NCI-H2107 treated with DMSO at 0.1 percent for 48 hours (cell line): ENCODE data around the gene MRPS10.
"Not testable (repeated sequence)": the region's sequence is repeated elsewhere in the genome, so short reads cannot be mapped to it uniquely, and the experiment has no call there.

Experiments used
- DNase-seq: peaks from one replicate; lab custom pipeline; 2025; ENCODE audit not compliant: unreplicated experiment; lab: John Stamatoyannopoulos, UW

MRPS10 gene

GRCh38 chr6:42239333-42239732, 21.7 kb upstream of the MRPS10 start:
- no peak for DNase-seq

- DNase-seq = no peak
Observed at GRCh38 chr6:42237857-42238256, 20.2 kb upstream of the MRPS10 start.

GRCh38 chr6:42236682-42237473, 19.2 kb upstream of the MRPS10 start:
- no peak for DNase-seq

DNA sequence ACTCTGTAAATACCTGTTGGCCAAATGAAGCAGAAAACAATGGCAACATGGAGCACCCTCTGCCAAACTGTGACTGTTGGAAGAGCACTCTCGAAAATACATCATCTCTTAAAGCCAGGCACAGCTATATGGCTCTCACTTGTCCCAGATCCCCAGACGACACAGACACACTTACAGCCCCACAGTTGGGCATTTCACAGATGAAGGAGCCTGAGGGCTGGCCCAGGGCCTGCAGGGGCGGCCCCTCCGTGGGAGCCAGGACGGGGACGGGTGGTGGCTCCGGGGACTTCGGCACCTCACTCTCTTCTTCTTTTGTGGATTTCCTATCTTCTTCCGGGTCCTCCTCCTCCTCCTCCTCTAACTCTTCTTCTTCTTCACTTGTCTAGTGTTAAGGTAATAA, 18.4 kb upstream of the MRPS10 start:
- no peak for DNase-seq

- no peak for DNase-seq
Observed at GRCh38 chr6:42232035-42232434, 14.4 kb upstream of the MRPS10 start.

DNA sequence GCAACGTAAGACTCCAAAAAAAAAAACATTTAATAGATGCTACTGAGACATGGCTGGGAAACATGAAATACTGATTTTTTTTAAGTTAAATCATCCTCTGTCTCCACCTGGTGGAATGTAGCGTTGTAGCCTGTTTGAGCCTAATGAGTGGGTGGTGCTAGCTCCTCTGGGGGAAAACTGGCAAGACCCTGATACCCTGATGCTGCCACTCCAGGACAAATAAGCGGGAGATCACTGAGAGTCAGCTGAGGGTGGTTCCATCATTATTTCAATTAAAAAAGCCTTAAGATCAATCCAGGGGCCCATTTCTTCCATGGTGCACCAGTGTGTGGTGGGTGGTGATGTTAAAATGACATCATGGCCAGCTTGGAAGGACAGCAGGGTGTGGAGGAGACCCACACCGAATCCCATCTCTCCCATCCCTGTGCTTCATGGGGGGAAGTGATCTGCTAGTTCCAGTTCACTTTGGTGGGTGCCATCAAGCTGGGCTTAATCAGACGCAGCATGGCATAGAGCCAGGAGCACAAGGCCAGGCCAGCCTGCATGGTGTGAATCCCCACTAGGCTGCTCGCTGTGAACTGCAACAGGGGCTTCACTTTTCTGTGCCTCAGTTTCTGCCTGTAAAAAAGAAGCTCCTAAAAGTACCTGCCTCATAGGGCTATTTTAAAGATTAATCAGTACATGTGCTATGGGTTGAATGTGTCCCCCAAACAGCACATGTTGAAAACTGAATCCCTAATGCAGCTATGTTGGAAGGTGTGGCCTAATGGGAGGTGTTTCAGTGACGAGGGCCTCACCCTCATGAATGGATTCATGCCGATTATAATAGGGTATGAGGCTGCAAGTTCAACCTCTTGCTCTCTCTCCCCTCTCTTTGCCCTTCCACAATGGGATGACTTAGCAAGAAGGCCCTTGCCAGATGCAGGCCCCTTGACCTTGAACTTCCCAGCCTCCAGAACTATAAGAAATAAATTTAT, 13.0 kb upstream of the MRPS10 start:
- no peak for DNase-seq

DNA sequence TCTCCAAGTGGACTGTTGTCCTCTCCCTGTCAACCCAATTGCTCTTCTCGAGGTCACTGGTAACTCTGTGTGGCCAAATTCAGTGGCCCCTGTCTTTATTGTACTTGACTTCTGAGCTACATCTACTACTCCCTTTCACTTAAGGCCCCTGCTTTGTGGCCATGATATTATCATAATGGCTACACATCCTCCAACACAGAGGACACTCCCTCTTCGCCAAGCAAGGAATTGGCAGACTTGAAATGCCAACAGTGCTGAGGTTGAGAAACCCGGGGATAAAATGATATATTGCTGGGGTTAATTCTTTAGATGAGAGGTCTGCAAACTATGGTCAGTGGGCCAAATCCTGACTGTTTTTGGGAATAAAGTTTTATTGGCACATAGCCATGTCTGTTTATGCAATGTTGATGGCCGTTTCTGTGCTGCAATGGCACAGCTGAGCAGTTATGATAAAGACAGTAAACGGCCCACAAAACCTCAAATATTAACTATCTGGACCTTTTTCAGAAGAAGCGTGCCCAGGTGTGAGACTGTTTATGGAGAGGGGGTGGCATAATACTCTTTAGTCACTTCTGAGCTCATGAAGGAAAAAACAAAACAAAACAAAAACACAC, 12.0 kb upstream of the MRPS10 start:
- no peak for DNase-seq

- DNase-seq = no peak
Observed at GRCh38 chr6:42228305-42228704, 10.6 kb upstream of the MRPS10 start.

- no peak for DNase-seq
Observed at GRCh38 chr6:42227173-42227850, 9.7 kb upstream of the MRPS10 start.

DNA sequence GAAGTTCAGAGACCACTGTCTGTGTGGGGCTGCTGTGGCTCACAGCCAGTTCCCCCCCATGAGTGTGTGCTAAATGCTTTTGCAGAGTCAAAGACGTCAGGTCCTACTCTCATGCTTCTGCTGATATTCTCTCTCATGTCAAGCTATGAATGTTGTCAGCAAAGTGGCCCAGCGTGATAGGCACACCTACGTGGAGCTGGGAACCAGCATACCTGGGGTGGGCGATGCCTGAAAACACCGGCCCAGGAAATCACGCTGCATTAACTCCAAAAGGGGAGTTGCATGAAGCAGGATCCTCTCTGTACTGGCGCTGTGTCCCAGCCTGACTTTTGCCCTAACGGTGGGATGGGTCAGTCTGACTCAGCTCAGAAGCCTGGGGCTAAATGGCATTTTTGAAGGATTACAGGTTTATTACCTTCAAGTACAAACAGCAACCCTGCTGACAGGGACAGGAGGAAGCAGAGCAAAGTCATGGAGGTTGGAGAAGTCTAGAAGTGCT, 9.0 kb upstream of the MRPS10 start:
- no peak for DNase-seq

DNA sequence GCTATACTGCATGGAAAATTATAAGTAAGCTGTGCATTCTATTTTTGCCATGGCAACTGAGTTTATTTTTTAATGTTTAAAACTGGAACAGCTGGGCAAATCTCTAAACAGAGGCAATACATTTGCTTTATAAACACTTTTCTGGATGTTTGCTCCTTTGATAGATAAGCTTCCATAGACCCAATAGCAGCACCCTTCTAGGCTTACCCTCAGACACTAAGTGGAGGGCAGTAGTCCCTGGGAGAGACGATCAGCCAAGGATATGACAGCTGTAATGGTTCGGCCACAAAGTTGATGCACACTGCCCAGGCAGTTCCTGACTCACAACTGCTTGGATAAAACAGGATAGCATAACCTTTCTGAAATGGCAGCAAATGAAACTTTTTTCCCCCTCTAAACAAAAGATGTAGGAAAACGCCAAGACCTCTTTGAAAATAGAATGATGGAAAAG, 8.5 kb upstream of the MRPS10 start:
- DNase-seq = no peak

GRCh38 chr6:42225419-42225818, 7.8 kb upstream of the MRPS10 start:
- no peak for DNase-seq

DNA sequence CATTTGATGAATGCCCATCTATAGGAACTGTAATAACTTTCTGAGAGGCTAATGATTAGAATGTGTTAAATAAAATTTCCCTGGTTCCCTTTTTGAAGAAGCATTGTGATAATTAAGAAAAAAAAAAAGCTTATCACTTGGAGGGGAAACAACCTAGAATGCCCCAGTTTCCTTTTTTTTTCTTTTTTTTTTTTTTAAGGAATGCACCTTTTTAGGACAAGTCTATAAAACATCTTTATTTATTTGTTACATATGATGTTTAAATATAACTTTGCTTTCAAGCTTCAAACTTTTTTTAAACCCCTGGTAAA, 7.3 kb upstream of the MRPS10 start:
- no peak for DNase-seq

- no peak for DNase-seq
Observed at GRCh38 chr6:42224222-42225028, 6.8 kb upstream of the MRPS10 start.

GRCh38 chr6:42222448-42222847, 4.8 kb upstream of the MRPS10 start:
- no peak for DNase-seq

DNA sequence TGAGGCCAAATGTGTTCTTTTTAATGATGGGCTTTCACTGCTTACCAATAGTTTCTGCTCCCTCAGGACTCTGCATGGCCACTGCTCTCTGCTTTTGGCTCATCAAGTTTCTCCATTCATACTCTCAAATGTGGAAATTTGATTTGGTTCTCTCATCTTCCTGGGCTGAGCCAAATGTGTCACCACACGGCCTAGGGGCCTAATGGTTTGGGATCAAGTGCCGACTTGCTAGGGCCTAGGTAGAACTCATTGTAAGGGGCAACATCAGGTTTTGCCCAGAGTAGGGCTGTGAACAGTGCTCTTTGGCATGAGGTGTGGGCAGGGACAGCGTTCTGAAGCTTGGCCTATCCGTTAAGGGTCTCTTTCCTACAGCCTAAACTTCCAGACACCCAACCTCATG, 3.9 kb upstream of the MRPS10 start:
- DNase-seq = no peak

GRCh38 chr6:42220807-42221206, 3.1 kb upstream of the MRPS10 start:
- DNase-seq = no peak

DNA sequence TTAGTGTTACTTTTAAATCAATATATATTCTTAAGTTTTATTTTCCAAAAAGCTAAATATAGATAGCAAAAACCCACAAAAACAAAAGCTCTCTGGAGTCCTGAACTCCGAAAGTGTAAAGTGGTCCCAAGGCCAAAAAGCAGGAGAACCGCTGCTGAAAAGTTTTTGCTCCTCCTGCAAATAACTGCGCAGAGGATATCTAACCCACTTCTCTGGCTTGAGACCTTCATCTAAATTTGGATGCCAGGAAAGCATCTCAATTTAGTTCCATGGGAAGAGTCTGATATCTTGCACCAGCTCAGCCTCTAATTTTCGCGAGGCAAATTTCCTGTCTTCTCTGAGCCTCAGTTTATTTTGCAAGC, 523 bp downstream of the MRPS10 start:
- DNase-seq = no peak

GRCh38 chr6:42216495-42216894, 1.2 kb downstream of the MRPS10 start:
- not testable (repeated sequence) for DNase-seq

GRCh38 chr6:42212442-42212841, 5.2 kb downstream of the MRPS10 start:
- DNase-seq = no peak
